Right atrium auricular region (tissue), 2 donors: ENCODE data around the gene DLGAP1. TPM values are rescaled to one million over a fixed set of nuclear protein-coding genes. Genes with fewer than 3 reads are reported as not detected.
"Not testable (repeated sequence)": the region's sequence is repeated elsewhere in the genome, so short reads cannot be mapped to it uniquely, and the experiment has no call there.

Experiments used
- DNase-seq: peaks from one replicate; pipeline ENCODE4 v3.0.0-alpha.2; 2019; ENCODE audit warnings: low spot score
- H3K27ac ChIP-seq, 2 donors: fragments of 200-600 bp; sonication (generic); 1 replicate in 1 of 2; 2 replicates in 1 of 2; pipeline ENCODE4 v1.5.1; 2016 to 2019
- H3K27me3 ChIP-seq, 2 donors: fragments of 200-600 bp; sonication (generic); one replicate each; pipeline versions ENCODE4 v1.5.1 to v1.6.0; 2017 to 2019
- H3K36me3 ChIP-seq: fragments of 200-600 bp; sonication (generic); one replicate; pipeline ENCODE4 v1.5.1; 2016
- H3K4me1 ChIP-seq, 2 donors: fragments of 200-600 bp; sonication (generic); one replicate each; pipeline versions ENCODE4 v1.5.1 to v1.6.0; 2017 to 2019
- H3K4me3 ChIP-seq, 2 donors: fragments of 200-600 bp; sonication (generic); 1 replicate in 1 of 2; 2 replicates in 1 of 2; pipeline ENCODE4 v1.5.1; 2017 to 2019; ENCODE audit warnings: mild to moderate bottlenecking in 1 of 2, moderate library complexity in 1 of 2
- H3K9me3 ChIP-seq, 2 donors: fragments of 200-600 bp; sonication (generic); one replicate each; pipeline ENCODE4 v1.5.1; 2019
- CTCF ChIP-seq, 2 donors: fragments of 200-600 bp; sonication (generic); IDR thresholded peaks; one replicate each; pipeline ENCODE4 v1.5.1; 2019; ENCODE audit warnings: antibody characterized with exemption in 2 of 2
- total RNA-seq, 2 donors: library from RNA; depleted of rRNA; stranded (reverse); fragments of >200 nt; gene quantifications; one replicate each; pipeline ENCODE4 v1.1.0, GENCODE V29; 2016

Gene DLGAP1
- total RNA-seq, 2 donors from 2014 or later, result 0.56 to 1.1 TPM

GRCh38 chr18:3478262-3478978, 976.7 kb downstream of the DLGAP1 start:
- H3K27ac ChIP-seq, result no peak overlapping the region
- no peak for DNase-seq
- TF ChIP-seq CTCF (IDR thresholded peaks at IDR 0.05), result no peak

DNA sequence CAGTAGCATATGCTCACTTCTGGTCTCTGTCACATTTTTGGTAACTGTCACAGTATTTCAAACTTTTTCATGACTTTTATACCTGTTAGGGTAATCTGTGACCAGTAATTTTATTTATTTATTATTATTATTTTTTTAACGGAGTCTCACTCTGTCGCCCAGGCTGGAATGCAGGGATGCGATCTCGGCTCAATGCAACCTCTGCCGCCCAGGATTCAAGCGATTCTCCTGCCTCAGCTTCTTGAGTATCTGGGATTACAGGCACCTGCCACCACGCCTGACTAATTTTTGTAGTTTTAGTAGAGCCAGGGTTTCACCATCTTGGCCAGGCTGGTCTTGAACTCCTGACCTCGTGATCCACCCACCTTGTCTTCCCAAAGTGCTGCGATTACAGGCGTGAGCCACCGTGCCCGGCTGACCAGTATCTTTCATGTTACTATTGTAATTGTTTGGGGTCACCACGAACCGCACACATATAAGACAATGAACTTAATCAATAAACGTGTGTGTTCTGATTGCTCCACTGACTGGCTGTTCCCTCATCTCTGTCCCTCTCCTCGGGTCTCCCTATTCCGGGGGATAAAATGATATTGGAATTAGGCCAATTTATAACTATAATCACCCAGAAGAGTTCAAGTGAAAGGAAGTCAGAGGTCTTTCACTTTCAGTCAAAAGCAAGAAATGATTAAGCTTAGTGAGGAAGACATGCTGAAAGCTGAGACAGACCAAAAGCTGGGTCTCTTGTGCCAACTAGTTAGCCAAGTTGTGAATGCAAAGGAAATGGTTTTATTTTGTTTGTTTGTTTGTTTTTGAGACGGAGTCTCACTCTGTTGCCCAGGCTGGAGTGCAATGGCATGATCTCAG, 982.2 kb downstream of the DLGAP1 start:
- no peaks in the 10 kb centered on the region for H3K4me1 ChIP-seq
- no peaks in the 10 kb centered on the region for H3K9me3 ChIP-seq
- H3K36me3 ChIP-seq, result no peaks in the 10 kb centered on the region
- no peak overlapping the region for H3K4me3 ChIP-seq
- TF ChIP-seq CTCF (IDR thresholded peaks at IDR 0.05), result no peak
- no peak for DNase-seq
- no peak overlapping the region for H3K27ac ChIP-seq
- no peaks in the 10 kb centered on the region for H3K27me3 ChIP-seq

More at GRCh38 chr18:3478262-3478978, 976.7 kb downstream of the DLGAP1 start:
- H3K36me3 ChIP-seq, result no peaks in the 10 kb centered on the region
- H3K4me1 ChIP-seq, result no peaks in the 10 kb centered on the region
- no peak overlapping the region for H3K4me3 ChIP-seq
- H3K9me3 ChIP-seq, result no peaks in the 10 kb centered on the region
- H3K27me3 ChIP-seq, result no peaks in the 10 kb centered on the region

- not testable (repeated sequence) for H3K4me1 ChIP-seq, H3K27me3 ChIP-seq, H3K9me3 ChIP-seq, H3K36me3 ChIP-seq, H3K4me3 ChIP-seq, H3K27ac ChIP-seq, DNase-seq
Measured at GRCh38 chr18:3472121-3472520, 983.0 kb downstream of the DLGAP1 start.

- no peak overlapping the region for H3K27ac ChIP-seq
- no peak for DNase-seq
- no peak for TF ChIP-seq CTCF (IDR thresholded peaks at IDR 0.05)
- H3K27me3 ChIP-seq, result no peaks in the 10 kb centered on the region
- peaks cover 0 to 2% of the 10 kb centered on the region in 2 donors for H3K4me1 ChIP-seq
- no peaks in the 10 kb centered on the region for H3K9me3 ChIP-seq
- no peaks in the 10 kb centered on the region for H3K36me3 ChIP-seq
- H3K4me3 ChIP-seq, result no peak overlapping the region
Measured at GRCh38 chr18:3471141-3471648, 983.9 kb downstream of the DLGAP1 start.

DNA sequence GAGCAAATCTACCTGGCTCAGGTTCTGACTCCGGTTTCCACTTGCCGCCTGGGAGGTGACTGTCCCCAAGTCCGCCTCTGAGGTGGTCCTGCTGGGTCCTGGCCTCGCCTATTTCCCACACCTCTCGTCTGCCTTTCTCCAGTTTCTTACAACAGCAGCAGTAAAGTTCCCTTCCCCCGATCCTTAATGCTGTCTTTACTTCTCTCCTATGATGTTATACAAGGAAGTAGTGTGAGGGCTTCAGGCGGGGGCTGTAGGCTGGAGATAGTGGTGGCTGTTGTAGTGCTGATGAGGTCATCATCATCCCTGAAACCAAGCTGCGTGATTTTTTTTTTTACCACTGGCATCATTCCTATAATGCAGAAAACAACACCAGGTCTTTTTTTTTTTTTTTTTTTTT, 986.3 kb downstream of the DLGAP1 start:
- DNase-seq, result no peak
- no peaks in the 10 kb centered on the region for H3K36me3 ChIP-seq
- H3K27ac ChIP-seq, result no peak overlapping the region
- H3K4me1 ChIP-seq, result peaks cover 0 to 2% of the 10 kb centered on the region in 2 donors
- TF ChIP-seq CTCF (IDR thresholded peaks at IDR 0.05), result no peak
- no peaks in the 10 kb centered on the region for H3K9me3 ChIP-seq
- H3K27me3 ChIP-seq, result no peaks in the 10 kb centered on the region
- no peak overlapping the region for H3K4me3 ChIP-seq

- no peak for DNase-seq
- no peak overlapping the region for H3K27ac ChIP-seq
- no peaks in the 10 kb centered on the region for H3K9me3 ChIP-seq
- H3K27me3 ChIP-seq, result no peaks in the 10 kb centered on the region
- no peak for TF ChIP-seq CTCF (IDR thresholded peaks at IDR 0.05)
- peaks cover 0 to 2% of the 10 kb centered on the region in 2 donors for H3K4me1 ChIP-seq
- H3K4me3 ChIP-seq, result no peak overlapping the region
- no peaks in the 10 kb centered on the region for H3K36me3 ChIP-seq
Measured at GRCh38 chr18:3468066-3468705, 986.9 kb downstream of the DLGAP1 start.
